ENCODE results near the gene PSMB2.

DNA sequence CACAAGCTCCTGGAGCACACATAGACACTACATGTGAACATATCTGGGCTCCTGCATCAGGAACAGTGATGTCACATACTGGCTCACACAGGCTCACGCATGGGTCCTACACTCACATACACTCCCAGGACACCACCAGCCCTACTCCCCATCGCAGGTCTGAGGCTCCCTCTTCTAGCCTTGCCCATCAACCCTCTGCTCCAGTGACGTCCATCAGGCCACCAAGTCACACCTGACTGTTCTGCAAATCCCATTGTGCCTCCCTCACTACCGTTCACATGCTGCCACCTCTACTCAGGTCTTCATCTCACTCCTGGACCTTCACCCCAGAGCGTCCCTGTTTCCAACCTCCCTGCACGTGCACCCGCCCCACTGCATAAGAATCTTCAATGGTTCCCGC lies 50.1 kb downstream of the PSMB2 start:
- TF ChIP-seq, protein P1, sequence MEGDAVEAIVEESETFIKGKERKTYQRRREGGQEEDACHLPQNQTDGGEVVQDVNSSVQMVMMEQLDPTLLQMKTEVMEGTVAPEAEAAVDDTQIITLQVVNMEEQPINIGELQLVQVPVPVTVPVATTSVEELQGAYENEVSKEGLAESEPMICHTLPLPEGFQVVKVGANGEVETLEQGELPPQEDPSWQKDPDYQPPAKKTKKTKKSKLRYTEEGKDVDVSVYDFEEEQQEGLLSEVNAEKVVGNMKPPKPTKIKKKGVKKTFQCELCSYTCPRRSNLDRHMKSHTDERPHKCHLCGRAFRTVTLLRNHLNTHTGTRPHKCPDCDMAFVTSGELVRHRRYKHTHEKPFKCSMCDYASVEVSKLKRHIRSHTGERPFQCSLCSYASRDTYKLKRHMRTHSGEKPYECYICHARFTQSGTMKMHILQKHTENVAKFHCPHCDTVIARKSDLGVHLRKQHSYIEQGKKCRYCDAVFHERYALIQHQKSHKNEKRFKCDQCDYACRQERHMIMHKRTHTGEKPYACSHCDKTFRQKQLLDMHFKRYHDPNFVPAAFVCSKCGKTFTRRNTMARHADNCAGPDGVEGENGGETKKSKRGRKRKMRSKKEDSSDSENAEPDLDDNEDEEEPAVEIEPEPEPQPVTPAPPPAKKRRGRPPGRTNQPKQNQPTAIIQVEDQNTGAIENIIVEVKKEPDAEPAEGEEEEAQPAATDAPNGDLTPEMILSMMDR (IDR thresholded peaks at IDR 0.05 in 2 of 3, conservative IDR thresholded peaks at IDR 0.05 in 1 of 3; ENCODE audit: control insufficient read depth in 2 of 3, extremely low read depth in 1 of 3, insufficient read depth in 1 of 3, low read depth in 3 of 3, low read length in 3 of 3): no peak
- TF ChIP-seq CEBPB (IDR thresholded peaks at IDR 0.05; ENCODE audit: borderline replicate concordance in 1 of 2, low read depth in 2 of 2, low read length in 2 of 2) (no peak), POLR2AphosphoS5 (IDR thresholded peaks at IDR 0.05; ENCODE audit: low read length) (no peak), BMI1 (IDR thresholded peaks at IDR 0.05; ENCODE audit: borderline replicate concordance) (no peak), SIX5 (IDR thresholded peaks at IDR 0.05; ENCODE audit: low read depth, low read length, severe bottlenecking) (no peak), SRF (IDR thresholded peaks at IDR 0.05; ENCODE audit: low read depth in 2 of 2, low read length in 2 of 2) (no peak)
